NOMO-1 treated with DMSO at 0.1 percent for 48 hours (cell line): ENCODE data around the gene APOL6.
"Not testable (repeated sequence)": the region's sequence is repeated elsewhere in the genome, so short reads cannot be mapped to it uniquely, and the experiment has no call there.

Experiments used
- DNase-seq: peaks from one replicate; lab custom pipeline; 2025; ENCODE audit not compliant: unreplicated experiment; lab: John Stamatoyannopoulos, UW

The APOL6 gene

DNA sequence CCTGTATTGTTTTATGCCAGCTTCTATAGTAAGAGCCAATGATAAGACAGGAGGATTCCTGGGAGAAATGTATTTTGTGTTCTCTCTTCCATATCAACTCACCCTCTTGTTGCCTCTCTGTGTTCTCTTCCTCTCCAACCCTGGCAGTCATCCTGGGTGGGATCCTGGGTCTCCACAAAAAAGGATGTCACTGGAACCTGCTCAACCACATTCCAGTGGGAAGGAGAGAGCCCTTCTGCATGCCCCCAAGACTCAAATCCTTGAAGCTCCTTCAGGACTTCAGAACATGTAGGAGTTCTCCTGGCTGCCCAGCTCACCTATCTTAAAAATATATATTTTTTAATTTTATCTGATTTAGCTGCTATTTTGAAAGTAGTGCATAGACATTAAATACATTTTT lies 26.1 kb downstream of the APOL6 start:
- DNase-seq, result no peak

DNA sequence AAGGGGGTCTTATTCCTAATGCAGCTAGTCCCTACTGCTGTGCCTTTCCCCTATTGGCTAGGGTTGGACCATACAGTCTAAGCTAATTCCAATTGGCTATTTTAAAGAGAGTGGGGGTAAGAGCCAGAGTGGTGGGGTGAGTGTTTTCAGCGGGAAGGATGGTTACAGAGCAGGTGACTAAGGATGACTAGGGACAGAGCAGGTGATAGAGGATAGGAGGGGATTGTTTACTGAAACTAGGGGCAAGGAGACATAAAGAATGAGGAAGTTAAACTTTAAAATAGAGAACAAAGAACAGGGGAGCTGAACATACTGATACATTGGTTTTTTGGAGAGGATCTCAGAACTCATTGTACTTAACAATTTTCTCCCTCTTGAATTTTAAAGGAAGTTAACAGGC lies 27.8 kb downstream of the APOL6 start:
- peak; percentile 37 for DNase-seq

DNA sequence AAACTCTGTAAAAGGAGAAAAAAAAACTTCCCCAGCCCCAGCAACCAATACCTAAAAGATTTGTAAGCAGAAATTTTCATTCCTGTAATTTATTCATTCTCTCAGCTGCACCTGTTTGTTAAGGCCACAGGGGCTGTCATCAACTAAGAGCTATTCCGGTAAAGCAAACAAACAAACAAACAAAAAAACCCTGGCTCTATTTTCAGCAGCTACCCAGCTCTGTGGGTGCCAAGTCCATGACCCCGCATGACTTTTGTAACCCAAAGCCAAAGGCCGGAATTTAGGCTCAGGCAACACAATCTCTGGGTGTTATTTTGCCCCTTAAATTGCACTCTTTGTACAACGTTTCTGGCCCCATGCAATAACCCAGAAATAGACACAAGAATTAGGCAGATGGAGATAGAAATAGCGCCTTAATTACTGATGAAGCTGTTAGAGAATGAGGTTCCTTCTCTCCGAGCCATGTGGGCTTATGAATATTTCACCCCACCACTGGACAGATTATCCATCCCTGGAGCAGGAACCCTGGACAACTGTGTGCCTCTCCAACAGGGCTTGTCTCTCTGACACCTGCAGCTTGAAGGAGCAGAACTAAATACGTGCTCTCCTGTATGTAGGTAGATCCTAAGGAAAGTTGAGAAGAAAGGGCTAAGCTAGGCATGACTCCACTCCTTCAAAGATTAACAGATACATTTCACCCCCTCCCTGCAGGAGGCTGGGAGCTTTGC lies 29.4 kb downstream of the APOL6 start:
- DNase-seq, result no peak

DNA sequence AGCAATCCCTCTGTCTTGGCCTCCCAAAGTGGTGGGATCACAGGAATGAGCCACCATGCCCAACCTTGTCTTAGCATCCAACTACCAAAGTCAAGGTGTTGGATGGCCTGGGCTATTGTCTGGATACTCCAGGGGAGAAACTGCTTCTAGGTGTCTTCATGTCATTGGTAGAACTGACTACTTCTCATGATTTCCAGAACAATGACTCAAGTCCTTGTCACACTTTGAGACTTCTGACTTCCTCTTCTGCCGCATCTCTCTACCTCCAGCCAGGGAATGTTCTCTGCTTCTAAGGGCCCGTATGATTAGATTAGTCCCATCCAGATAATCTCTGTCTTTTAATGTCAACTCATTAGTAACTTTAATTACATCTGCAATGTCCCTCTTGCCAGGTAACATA lies 30.6 kb downstream of the APOL6 start:
- DNase-seq, result peak; percentile 16

DNA sequence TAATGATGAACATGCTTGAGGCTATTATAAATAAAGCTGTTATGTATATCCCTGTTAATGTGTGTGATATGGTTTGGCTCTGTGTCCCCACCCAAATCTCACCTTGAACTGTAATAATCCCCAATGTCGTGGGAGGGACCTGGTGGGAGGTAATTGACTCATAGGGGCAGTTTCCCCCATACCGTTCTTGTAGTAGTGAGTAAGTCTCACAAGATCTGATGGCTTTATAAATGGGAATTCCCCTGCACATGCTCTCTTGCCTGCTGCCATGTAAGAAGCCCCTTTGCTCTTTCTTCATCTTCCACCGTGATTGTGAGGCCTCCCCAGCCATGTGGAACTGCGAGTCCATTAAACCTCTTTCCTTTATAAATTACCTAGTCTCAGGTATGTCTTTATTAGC lies 31.2 kb downstream of the APOL6 start:
- not testable (repeated sequence) for DNase-seq

DNA sequence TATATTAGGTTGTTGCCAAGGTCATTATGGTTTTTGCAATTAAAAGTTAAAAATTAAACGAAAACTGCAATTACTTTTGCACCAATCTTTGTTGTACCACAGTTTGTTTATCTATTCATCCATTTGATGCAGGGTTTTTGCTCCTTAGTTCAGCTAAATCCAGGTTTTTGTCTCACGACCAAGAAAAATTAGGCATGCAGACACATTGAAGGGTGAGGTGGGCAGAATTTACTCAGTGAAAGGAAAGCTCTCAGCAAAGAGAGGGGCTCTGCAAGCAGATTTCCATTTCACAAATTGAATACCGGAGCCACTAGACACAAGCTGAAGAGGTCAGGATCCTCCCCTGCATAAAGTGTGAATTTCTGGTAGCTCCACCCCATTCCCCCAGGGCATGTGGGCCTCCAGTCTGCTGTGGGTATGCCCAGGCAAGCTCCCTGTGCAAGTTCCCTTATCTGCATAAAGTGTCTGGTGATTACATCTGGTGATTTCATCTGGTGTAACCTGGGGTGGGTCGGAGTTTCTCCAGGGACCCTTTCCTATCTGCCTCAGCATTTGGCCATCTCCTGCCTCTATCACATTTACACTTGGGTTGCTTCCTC lies 33.3 kb downstream of the APOL6 start:
- no peak for DNase-seq

DNA sequence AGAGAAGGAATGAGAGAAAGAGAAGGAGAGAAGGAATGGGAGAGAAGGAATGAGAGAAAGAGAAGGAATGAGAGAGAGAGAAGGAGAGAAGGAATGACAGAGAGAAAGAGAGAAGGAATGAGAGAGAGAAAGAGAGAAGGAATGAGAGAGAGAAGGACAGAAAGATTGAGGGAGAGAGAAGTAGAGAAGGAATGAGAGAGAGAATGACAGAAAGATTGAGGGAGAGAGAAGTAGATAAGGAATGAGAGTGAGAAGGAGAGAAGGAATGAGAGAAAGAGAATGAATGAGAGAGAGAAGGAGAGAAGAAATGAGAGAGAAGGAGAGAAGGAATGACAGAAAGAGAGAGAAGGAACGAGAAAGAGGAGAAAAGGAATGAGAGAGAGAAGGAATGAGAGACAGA lies 35.3 kb downstream of the APOL6 start:
- no peak for DNase-seq

DNA sequence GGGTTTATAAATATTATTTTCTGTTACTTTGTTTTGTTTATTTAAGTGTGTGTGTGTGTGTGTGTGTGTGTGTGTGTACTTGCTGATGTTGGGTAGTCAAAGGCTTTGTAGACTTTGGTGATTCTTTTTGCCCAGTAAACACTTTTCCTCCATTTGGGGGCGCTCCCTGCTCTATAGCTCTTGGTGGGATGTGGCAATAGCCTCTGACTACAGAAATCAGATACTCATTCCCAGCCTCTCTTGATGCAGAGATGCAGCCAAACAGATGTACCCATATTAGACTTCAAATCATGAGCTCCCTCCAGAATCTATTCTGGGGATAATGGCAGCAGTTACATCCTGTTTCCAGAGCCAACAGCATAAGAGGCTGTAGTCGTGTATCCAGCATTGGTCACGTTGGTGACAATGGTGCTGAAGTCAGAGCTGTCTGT lies 36.0 kb downstream of the APOL6 start:
- no peak for DNase-seq

DNA sequence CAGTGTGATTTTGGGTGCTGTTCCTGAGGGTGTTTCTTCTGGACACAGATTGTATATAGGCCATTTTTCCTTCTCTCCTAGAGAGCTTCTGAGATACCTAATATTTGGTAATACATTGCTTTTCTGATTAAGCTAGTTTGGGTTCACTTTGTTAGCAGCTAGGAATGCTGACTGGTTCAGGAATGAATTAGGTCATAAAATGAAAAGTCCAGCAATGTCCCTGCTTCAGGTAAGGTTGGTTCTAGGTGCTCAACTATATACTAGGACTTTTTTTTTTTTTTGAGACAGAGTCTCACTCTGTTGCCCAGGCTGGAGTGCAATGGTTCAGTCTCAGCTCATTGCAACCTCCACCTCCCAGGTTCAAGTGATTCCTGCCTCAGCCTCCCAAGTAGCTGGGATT lies 36.5 kb downstream of the APOL6 start:
- no peak for DNase-seq

DNA sequence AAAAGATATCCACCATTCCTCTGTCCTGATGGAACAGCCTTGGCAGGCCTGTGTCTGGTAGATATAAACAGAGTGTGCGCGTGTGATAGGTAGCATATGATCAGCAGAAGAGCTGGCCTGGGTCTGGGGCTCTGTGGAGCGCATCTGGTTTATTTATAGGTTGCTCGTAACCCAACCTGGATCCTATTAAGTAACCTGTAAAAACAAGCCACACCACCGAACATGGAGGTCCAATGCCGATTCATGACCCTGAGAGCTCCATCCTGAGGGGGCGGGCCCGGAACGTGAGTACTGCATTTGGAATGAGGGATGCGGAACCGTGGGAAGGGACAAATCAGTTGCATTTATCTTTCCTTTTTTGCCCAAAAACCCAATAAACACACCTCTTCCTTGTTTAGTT lies 37.5 kb downstream of the APOL6 start:
- no peak for DNase-seq

DNA sequence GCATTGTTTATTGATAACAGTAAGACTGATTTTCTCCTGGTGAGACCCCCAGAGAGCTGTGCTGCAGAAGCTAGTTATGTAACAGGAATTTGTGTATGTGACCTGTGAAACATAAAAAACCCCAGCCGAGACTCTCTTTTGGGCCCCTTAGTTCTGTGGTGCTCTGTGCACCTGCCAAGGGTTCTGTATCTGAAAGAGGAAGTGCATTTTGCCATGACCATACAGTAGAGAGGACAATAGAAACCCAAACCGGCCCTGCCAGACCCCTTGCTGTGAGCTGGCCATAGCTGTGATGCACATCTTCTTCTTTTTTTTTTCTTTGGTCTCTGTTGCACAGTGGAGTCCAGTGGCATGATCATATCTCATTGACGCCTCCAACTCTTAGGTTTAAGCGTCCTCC lies 38.1 kb downstream of the APOL6 start:
- peak; percentile 24 for DNase-seq

DNA sequence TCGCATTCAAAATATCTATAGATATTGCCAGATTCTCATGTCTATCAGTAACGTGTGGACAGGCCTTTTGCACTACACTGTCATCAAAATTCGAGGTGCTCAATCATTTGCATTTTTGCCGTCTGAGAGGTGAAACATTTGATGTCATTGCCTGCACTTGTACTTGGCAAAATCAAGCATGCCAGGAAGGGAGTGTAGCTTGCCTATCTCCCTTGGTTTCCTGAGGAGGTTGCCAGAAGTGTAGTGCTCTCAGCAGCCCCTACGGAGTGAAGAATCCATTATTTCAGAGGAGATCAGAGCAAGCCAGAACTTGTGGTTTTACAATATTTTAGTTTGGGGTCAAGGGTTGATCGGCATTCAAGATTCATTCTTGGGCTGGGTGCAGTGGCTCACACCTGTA lies 39.2 kb downstream of the APOL6 start:
- DNase-seq, result no peak

DNA sequence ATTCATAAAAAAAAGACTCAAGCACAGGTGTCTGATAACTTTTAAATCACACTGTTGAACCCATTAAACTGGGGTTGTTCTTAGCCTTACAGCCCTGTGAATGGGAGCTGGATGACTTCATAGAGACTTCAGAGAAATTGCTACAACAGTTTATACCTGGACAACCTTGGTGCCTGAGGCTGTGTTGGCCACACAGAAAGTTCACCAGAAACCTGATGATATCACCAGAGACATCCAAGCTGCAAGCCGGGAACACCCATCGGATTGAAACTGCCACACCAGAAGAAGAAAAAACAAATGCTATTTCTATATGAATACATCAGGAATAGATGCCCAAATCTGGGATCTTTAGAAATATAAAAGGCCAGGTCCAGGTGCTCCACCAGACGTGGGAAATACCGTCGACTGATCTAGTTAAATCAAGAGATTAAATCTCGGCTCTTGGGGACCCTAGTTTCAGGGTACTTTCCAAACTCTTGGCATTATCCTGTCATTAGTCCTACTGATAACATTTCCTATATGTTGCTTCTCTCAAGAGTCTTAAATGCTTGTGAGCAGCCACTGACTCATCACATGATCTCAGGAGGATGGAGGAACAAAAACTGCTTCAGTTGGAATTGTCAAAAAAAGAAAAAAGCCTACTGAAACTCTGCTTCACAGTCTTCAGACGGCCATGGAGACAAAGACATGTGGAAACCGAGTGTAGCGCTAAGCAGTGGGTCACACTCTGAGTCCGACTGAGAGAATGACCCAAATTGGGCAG lies 40.8 kb downstream of the APOL6 start:
- DNase-seq, result no peak

DNA sequence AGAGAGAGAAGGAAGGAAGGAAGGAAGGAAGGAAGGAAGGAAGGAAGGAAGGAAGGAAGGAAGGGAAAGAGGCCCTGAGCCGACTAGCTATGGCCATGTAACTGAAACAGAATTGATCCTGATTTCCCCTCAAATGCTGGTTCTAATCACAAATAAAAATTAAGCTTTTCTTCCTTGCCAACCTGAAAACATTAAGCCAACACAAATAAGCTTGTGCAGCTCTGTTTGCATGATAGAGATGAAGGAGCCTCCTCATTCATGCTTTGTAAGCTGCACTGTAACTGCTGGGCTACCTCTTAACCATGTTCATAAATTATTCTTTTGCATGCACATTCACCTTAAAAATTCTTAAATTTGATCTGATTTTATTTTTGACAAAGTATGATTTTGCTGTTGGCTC lies 41.8 kb downstream of the APOL6 start:
- DNase-seq, result no peak

DNA sequence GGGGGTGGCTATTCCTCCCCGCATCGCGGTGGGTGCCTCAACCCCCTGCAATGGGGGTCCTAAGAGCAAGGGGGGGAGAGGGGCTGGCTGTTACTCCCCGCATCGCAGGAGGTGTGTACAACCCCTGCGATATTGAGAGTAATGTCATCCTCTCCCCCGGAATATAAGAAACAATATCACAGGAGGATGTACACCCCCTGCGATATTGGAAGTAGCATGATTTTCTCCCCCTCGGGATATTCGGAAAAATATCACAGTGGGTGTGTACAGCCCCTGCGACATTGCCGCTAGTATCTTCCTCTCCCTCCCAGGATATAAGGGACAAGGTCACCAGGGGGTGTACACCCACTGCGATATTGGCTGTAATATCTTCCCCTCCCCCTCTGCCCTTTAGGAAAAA lies 47.0 kb downstream of the APOL6 start:
- DNase-seq, result no peak

DNA sequence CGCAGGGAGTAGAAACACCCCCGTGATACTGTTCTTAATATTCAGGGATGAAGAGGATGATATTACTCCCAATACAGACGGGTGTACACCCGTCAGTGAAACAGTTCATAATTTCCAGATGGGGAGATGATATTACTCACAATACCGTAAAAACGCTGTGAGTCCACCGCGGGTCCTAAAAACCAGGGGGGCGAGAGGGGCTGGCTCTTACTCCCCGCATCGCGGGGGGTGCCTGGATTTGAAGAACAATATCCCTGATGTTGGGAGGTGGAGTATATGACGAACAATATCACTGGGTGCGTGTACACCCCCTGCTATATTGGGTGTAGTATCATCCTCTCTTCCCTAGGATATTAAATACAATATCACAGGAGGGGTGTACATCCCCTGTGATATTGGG lies 48.9 kb downstream of the APOL6 start:
- DNase-seq, result no peak

DNA sequence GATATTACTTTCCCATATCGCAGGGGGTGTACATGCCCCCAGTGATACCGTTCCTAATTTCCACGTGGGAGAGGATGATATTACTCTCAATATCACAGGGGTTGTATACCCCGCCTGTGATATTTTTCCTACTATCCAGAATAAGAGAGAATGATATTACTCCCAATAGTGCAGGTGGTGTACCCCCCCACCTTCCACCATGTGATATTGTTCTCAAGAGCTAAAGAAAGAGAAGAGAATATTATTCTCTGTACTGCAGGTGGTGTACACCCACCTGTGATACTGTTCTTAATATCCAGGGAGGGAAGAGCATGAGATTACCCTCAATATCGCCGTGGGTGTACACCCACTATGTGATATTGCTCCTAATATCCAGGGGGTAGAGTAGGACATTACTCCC lies 51.6 kb downstream of the APOL6 start:
- not testable (repeated sequence) for DNase-seq

DNA sequence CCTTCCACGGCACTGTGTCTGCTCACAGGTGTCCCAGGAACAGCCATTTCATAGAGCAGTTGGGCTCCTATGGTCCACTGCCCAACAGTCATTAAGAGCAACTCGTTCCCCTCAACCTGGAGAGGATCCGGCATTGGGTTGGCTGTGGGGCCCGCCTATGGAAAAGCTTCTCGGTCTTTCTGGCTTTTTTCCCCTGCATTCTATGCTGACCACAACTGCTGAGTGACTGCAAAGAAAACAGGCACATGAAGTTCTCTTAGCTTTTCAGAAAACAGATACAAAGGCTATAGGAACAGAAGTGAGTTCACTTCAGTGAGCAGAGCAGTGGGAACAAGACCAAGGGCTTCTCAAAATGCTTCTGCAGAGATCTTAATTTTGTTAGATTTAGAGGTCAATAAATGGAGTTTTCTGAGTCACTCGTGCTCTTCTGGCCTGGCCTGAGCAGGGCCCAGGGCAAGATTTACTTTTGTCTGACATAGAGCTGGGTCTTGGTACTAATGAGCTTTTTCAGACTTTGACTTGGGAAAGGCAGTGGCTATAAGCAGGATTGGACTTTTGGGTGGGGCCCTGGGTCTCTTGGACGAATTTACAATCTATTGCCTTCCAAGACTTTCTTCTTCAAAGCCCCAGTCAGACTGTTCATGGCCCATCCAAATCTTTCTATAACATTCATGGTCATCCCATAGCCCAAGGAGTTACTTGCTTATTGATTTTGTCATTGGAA lies 55.8 kb downstream of the APOL6 start:
- DNase-seq, result no peak

DNA sequence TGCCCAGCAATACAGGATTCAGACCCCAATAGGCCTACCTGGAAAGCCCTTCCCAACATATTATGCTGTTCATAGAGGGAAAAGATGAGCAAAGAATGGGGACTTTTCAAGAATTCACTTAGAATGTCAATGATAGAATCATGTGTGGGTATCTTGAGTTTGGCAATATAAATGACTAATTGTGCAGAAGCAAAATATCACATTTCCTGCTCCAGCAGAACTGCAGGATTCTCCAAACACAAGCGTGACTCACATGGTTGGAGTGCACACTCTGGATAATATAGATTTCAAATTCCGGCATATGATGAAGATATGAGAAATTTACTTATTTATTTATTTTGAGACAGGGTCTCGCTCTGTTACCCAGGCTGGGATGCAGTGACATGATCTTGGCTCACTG lies 56.9 kb downstream of the APOL6 start:
- no peak for DNase-seq

DNA sequence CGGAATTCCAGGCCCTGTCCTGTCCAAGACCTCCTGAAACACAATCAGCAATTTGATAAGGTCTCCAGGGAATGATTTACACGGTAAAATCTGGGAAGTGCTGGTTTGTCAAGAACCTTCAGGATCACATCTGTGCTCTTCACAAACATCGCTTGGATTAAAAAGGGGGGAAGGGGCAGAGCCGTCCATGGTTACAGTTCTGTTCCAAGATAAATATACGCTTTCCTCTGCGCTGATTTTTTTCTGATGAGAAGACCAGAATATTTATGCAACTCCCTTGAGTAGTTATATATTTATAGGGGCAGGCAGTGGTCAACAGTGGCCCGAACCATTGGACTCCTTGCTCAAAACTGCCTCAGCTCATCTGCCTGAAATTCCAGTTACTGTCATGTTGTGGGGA lies 60.2 kb downstream of the APOL6 start:
- DNase-seq, result no peak

DNA sequence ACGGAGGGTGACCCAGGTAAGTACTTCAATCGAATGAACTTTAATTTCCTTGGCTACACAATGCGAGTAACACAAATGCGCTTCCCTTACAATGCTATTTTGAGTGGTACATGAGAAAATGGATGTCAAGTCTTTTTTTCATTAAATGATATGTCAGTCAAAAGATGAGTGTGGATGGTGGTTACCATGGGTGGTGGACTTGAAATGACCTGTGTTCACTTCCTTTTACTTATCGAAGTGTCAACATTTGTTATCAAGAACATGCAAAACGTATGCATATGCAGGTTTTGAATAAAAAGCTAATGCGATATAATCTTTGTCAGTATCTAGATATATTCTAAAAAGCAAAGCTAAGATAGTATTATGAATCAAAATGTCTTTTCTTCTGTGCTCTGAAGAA lies 60.7 kb downstream of the APOL6 start:
- DNase-seq, result no peak

DNA sequence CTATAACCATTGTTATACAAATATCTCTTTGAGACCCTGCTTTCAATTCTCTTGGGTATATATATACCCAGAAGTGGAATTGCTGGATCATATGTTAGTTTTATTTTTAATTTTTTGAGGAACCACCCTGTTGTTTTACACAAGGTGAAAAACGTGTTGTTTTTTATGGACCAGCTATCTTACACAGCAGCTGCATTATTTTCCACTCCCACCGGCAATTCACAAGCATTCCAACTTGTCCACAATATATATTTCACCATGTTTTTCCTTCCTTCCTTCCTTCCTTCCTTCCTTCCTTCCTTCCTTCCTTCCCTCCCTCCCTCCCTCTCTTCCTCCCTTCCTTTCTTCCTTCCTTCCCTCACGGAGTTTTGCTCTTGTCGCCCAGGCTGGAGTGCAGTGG lies 63.1 kb downstream of the APOL6 start:
- DNase-seq, result no peak
